ENCODE data around the gene MAP1B. TPM values are rescaled to one million over a fixed set of nuclear protein-coding genes. Genes with fewer than 3 reads are reported as not detected.

The MAP1B gene
- total and polyA plus RNA-seq, 10 of the 15 experiments (the other 5 are each of a cell fraction or from before 2014, with no cell fraction given), result 0.02 to 0.81 (median 0.06) TPM; not detected in 1

DNA sequence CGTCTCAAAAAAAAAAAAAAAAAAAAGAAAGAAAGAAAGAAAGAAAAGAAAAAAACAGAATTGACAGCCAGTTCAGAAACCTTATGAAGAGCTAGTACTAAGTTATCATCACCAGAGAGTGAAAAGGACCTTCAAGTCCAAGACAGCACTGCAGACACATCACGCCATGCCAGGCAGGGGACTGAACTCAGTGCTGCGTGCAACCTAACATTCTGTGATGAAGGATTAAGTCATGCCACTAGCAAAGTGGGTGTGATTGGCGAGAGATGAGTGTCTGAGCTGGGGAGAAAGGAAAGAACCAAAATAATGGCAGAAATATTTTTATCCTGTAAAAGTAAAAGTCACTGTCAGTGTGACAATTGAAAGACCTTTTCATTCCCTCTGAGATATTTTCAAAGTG lies 54.7 kb downstream of the MAP1B start (continued):
- TF ChIP-seq ATF2 (IDR thresholded peaks at IDR 0.05; ENCODE audit: low read length) (no peak), RAD21 (IDR thresholded peaks at IDR 0.05; ENCODE audit: insufficient read depth, low read depth, low read length) (no peak), RELA (IDR thresholded peaks at IDR 0.05; ENCODE audit: borderline replicate concordance, partially characterized antibody) (no peak)

GRCh38 chr5:72163349-72163983 lies 56.2 kb downstream of the MAP1B start:
- CTCF ChIA-PET, result interaction anchor here (0.7 kb wide), 1 partner anchor 60 kb away, joined by 3 read pairs; no protein-coding TSS in a partner anchor
- intact Hi-C loops (cut with micrococcal nuclease; ENCODE audit: unreplicated experiment), result no loop called here
- in situ Hi-C loops (cut with MboI), result no loop called here

More at GRCh38 chr5:72163349-72163983, 56.2 kb downstream of the MAP1B start:
- RAD21 ChIA-PET (ENCODE audit: unreplicated experiment), result interaction anchor here (1.6 kb wide), 1 partner anchor 145 kb away, joined by 3 read pairs; no protein-coding TSS in a partner anchor
- Histone ChIP-seq H3K4me1 (ENCODE audit: control insufficient read depth, insufficient read depth, low read length) (no peaks in the 10 kb centered on the region), H3K4me3 (no peak overlapping the region), H3K9me3 (replicated peaks; ENCODE audit: control insufficient read depth, insufficient read depth, low read length) (no peaks in the 10 kb centered on the region), H3K36me3 (ENCODE audit: control insufficient read depth in 2 of 2, insufficient read depth in 2 of 2, low read length in 1 of 2) (no peaks in the 10 kb centered on the region), H3K27me3 (replicated peaks in 1 of 2; ENCODE audit: control insufficient read depth in 2 of 2, insufficient read depth in 2 of 2, low read length in 1 of 2) (peaks cover 0 to 1% of the 10 kb centered on the region in 2 experiments; a peak in 2 of 4 replicates), H2AFZ (ENCODE audit: control insufficient read depth, low read depth, low read length) (no peak overlapping the region), H3K9ac (ENCODE audit: control insufficient read depth, insufficient read depth, low read length) (no peak overlapping the region), H4K20me1 (ENCODE audit: control insufficient read depth, insufficient read depth) (no peaks in the 10 kb centered on the region), H3K79me2 (ENCODE audit: control insufficient read depth, insufficient read depth, low read length) (no peaks in the 10 kb centered on the region), H3K27ac (ENCODE audit: control insufficient read depth, insufficient read depth) (no peak overlapping the region), H3K4me2 (ENCODE audit: control insufficient read depth, insufficient read depth) (no peak overlapping the region)
- BruUV-seq (replicated peaks), result no TSS peak
- 40% methylated on average over 2 of the region's 2 CpGs for WGBS (ENCODE audit: insufficient coverage, insufficient replicate concordance, low lambda C conversion rate, missing lambda C conversion rate)
- no peak for TF ChIP-seq TAF1 (IDR thresholded peaks at IDR 0.05; ENCODE audit: borderline replicate concordance, low read depth, low read length)
- TF ChIP-seq RAD21 (IDR thresholded peaks at IDR 0.05; ENCODE audit: insufficient read depth, low read depth, low read length), result no peak
- no peak for TF ChIP-seq DPF2 (IDR thresholded peaks at IDR 0.05)
- no peak for TF ChIP-seq MTA3 (IDR thresholded peaks at IDR 0.05; ENCODE audit: borderline replicate concordance, low read length)
- no peak for TF ChIP-seq NFXL1 (IDR thresholded peaks at IDR 0.05; ENCODE audit: borderline replicate concordance)
- TF ChIP-seq HDGF (IDR thresholded peaks at IDR 0.05), result no peak
- TF ChIP-seq SMAD1 (IDR thresholded peaks at IDR 0.05; ENCODE audit: low read depth, partially characterized antibody), result no peak
- TF ChIP-seq CBFB (IDR thresholded peaks at IDR 0.05; ENCODE audit: low read depth), result no peak
- no peak for TF ChIP-seq MXI1 (IDR thresholded peaks at IDR 0.05; ENCODE audit: low read depth, low read length)
- TF ChIP-seq ATF2 (IDR thresholded peaks at IDR 0.05; ENCODE audit: low read length), result no peak
- ATAC-seq, result no peak
- SMC1A ChIA-PET (ENCODE audit: uncharacterized antibody, unreplicated experiment), result no interaction called here
- DNase-seq (ENCODE audit: low read depth, low spot score), result no peak
- POLR2A ChIA-PET, result interaction anchor here (0.7 kb wide), 1 partner anchor 41 kb away, joined by 4 read pairs; no protein-coding TSS in a partner anchor
- no peak for FAIRE-seq

Measured in GM12878 (cell line).